GM23248 (cell line): ENCODE measurements around the gene REP15.

ENCODE experiments used
- EZH2 ChIP-seq: fragments of 200-600 bp; sonication (generic); IDR thresholded peaks from 2 replicates; pipeline ENCODE4 v1.6.1; 2018; ENCODE audit warnings: antibody characterized with exemption, mild to moderate bottlenecking; ENCODE audit not compliant: insufficient read depth, poor library complexity, severe bottlenecking
- EZH2phosphoT487 ChIP-seq: fragments of 200-600 bp; sonication (generic); IDR thresholded peaks from 2 replicates; pipeline ENCODE4 v1.6.1; 2018; ENCODE audit warnings: antibody characterized with exemption, moderate library complexity, mild to moderate bottlenecking, low read depth; ENCODE audit not compliant: insufficient read depth

GRCh38 chr12:27733052-27733656 lies 36.9 kb downstream of the REP15 start:
- TF ChIP-seq EZH2: no peak
- TF ChIP-seq EZH2phosphoT487: no peak
